Testis (tissue), 3 donors: ENCODE measurements around the gene YTHDC1. TPM values are rescaled to one million over a fixed set of nuclear protein-coding genes. Genes with fewer than 3 reads are reported as not detected.

Experiments used
- DNase-seq: peaks from one replicate; pipeline ENCODE4 v3.0.0-alpha.2; 2019
- H3K27ac ChIP-seq, 2 donors: fragments of 200-600 bp; sonication (generic); one replicate each; pipeline ENCODE4 v1.5.1; 2019
- H3K27me3 ChIP-seq: fragments of 200-600 bp; sonication (generic); one replicate; pipeline ENCODE4 v1.5.1; 2019
- H3K36me3 ChIP-seq: fragments of 200-600 bp; sonication (generic); one replicate; pipeline ENCODE4 v1.5.1; 2017; ENCODE audit warnings: low read depth; ENCODE audit errors: missing control alignments
- H3K4me1 ChIP-seq: fragments of 200-600 bp; sonication (generic); one replicate; pipeline ENCODE4 v1.5.1; 2019
- H3K4me3 ChIP-seq, 2 donors: fragments of 200-600 bp; sonication (generic); one replicate each; pipeline ENCODE4 v1.5.1; 2017 to 2019
- H3K9me3 ChIP-seq: fragments of 200-600 bp; sonication (generic); one replicate; pipeline ENCODE4 v1.5.1; 2017
- POLR2A ChIP-seq: fragments of 450-650 bp; IDR thresholded peaks from one replicate; pipeline ENCODE4 v1.6.1; 2017; ENCODE audit warnings: antibody characterized with exemption, mild to moderate bottlenecking, moderate library complexity
- WGBS, 2 donors: methylation state at CpG; one replicate each; pipeline ENCODE4 v1.1.5; 2018; 5-methylcytosine and 5-hydroxymethylcytosine counted together
- intact Hi-C: fragments of 100-400 bp; cut with DNase I; formaldehyde crosslinking; loops from one replicate; pipeline ENCODE4 v1.15.1; 2023; ENCODE audit warnings: low total_unique reads
- polyA plus RNA-seq: library from polyadenylated mRNA; stranded (reverse); fragments of 350-450 nt; fragmentation: Illumina TruSeq; extraction: RNeasy Lipid Tissue Mini Kit (QIAGEN cat#74804); gene quantifications from one replicate; pipeline ENCODE4 v1.2.3, GENCODE V29; 2014; ENCODE audit warnings: low read depth, low replicate concordance; ENCODE audit not compliant: insufficient read depth
- small RNA-seq, 2 donors: library from RNA; depleted of rRNA; stranded (forward); fragments of <200 nt; gene quantifications; one replicate each; pipeline ENCODE3, GENCODE V24; 2016
- total RNA-seq, 2 donors: library from RNA; depleted of rRNA; stranded (reverse); fragments of >200 nt; gene quantifications; one replicate each; pipeline ENCODE4 v1.2.3, GENCODE V29; 2016
- TF ChIP-seq, protein P1 (sequence below), 3 experiments: fragments of 450-650 bp in 2 of 3; fragments of 200-600 bp in 1 of 3; sonication (generic) in 1 of 3; IDR thresholded peaks; one replicate each; pipeline ENCODE4 v1.5.1; 2016 to 2019; ENCODE audit warnings: antibody characterized with exemption in 3 of 3, mild to moderate bottlenecking in 2 of 3, moderate library complexity in 1 of 3

The YTHDC1 gene
- total and polyA plus RNA-seq, 3 donors from 2014 or later, result 56.5 to 92.6 (median 78.2) TPM

DNA sequence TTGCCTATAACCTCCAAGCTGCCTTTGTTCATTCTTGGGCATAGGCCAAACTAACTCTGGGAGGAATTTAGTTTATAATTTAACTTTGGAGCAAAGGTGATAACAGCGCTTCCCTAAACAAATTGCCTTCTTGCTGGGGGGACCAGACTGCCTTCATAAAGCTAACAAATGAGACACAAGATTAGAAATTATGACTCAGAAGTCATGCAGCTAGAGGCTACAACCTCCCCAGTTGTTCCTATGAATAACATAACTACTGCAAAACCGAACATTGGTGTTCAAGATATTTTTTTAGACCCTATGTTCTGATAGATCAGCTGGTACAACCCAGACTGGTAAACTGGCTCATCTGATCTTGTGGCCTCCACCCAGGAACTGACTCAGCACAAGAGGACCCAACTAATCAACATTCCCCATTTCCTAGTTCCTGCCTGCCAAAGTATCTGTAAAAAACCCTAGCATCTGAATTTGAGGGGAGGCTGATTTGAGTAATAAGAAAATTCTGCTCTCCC, 82.4 kb downstream of the YTHDC1 start:
- intact Hi-C loops, result no loop called here
- no peaks in the 10 kb centered on the region for H3K36me3 ChIP-seq
- H3K9me3 ChIP-seq, result no peaks in the 10 kb centered on the region
- 39 to 43% methylated on average over 2 of the region's 2 CpGs for WGBS, 2 donors
- TF ChIP-seq POLR2A, result no peak
- TF ChIP-seq, protein P1, sequence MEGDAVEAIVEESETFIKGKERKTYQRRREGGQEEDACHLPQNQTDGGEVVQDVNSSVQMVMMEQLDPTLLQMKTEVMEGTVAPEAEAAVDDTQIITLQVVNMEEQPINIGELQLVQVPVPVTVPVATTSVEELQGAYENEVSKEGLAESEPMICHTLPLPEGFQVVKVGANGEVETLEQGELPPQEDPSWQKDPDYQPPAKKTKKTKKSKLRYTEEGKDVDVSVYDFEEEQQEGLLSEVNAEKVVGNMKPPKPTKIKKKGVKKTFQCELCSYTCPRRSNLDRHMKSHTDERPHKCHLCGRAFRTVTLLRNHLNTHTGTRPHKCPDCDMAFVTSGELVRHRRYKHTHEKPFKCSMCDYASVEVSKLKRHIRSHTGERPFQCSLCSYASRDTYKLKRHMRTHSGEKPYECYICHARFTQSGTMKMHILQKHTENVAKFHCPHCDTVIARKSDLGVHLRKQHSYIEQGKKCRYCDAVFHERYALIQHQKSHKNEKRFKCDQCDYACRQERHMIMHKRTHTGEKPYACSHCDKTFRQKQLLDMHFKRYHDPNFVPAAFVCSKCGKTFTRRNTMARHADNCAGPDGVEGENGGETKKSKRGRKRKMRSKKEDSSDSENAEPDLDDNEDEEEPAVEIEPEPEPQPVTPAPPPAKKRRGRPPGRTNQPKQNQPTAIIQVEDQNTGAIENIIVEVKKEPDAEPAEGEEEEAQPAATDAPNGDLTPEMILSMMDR (IDR thresholded peaks at IDR 0.05), result no peak
- H3K4me1 ChIP-seq, result no peaks in the 10 kb centered on the region
- H3K27me3 ChIP-seq, result no peaks in the 10 kb centered on the region
- H3K27ac ChIP-seq, result no peak overlapping the region
- H3K4me3 ChIP-seq, result no peak overlapping the region
- DNase-seq, result no peak

DNA sequence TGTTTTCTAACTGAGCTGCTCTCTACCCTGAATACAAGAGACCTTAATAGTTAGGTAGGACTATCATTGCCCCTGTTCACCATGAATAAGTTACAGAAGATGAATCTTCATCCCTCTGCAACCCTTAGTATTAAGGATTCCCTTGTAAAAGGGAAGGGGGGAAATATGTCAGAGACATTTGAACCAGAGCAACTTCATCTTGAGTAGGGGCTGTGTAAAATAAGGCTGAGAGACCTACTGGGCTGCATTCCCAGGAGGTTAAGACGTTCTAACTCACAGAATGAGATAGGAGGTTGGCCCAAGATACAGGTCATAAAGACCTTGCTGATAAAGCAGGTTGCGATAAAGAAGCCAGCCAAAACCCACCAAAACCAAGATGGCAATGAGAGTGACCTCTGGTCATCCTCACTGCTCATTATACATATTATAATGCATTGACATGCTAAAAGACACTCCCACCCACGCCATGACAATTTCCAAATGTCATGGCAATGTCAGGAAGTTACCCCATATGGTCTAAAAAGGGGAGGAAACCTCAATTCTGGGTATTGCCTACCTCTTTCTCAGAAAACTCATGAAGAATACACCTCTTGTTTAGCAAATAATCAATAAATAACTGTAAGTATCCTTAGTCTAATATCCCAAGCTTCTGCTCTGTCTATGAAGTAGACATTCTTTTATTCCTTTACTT, 84.9 kb downstream of the YTHDC1 start:
- intact Hi-C loops, result no loop called here
- H3K36me3 ChIP-seq, result no peaks in the 10 kb centered on the region
- no peaks in the 10 kb centered on the region for H3K27me3 ChIP-seq
- H3K4me3 ChIP-seq, result no peak overlapping the region
- no peaks in the 10 kb centered on the region for H3K9me3 ChIP-seq
- no peaks in the 10 kb centered on the region for H3K4me1 ChIP-seq
- 71 to 75% methylated on average over 3 of the region's 3 CpGs for WGBS, 2 donors
- TF ChIP-seq POLR2A, result no peak
- TF ChIP-seq, protein P1 (IDR thresholded peaks at IDR 0.05), result no peak
- DNase-seq, result no peak
- H3K27ac ChIP-seq, result no peak overlapping the region

Small RNA genes lying within 50 kb of the gene (small RNA-seq; reads per million reads assigned to genes)
- 0 reads per million in 2 donors for gene MT2P1

Other genes starting within 250 kb of the YTHDC1 start
- gene TMPRSS11F, start 220.2 kb downstream of the YTHDC1 start, total RNA-seq, result 1 to 10 TPM; 1.0 to 1.1 TPM
- 0.58 TPM for gene TMPRSS11F, start 220.2 kb downstream of the YTHDC1 start, polyA plus RNA-seq
- gene TMPRSS11B, start 104.4 kb downstream of the YTHDC1 start, total RNA-seq, result not detected
- gene TMPRSS11B, start 104.4 kb downstream of the YTHDC1 start, polyA plus RNA-seq, result 0.37 TPM
- under 1 TPM; 0.62 to 0.71 TPM for gene TMPRSS11E, start 97.4 kb upstream of the YTHDC1 start, total RNA-seq
- gene TMPRSS11E, start 97.4 kb upstream of the YTHDC1 start, polyA plus RNA-seq, result 1.4 TPM
- under 1 TPM in 1 of 2 donors, not detected in 1; 0.24 TPM for gene UGT2B17, start 226.2 kb upstream of the YTHDC1 start, total RNA-seq
- not detected for gene UGT2B17, start 226.2 kb upstream of the YTHDC1 start, polyA plus RNA-seq